PFSK-1 (cell line): ENCODE measurements around the gene TUBB1.

ENCODE experiments used
- POLR2AphosphoS5 ChIP-seq: IDR thresholded peaks from 2 replicates; pipeline ENCODE4 v1.6.1; 2012; ENCODE audit warnings: low read depth, mild to moderate bottlenecking, control low read depth, low read length, moderate library complexity
- REST ChIP-seq, 2 experiments: IDR thresholded peaks; 2 replicates each; pipeline versions ENCODE4 v1.6.1 to v1.8.0; 2011 to 2012; ENCODE audit warnings: low read depth in 2 of 2, low read length in 2 of 2, control low read depth in 1 of 2, inconsistent platforms in 1 of 2, mild to moderate bottlenecking in 1 of 2, moderate library complexity in 1 of 2; ENCODE audit not compliant: insufficient read depth in 1 of 2
- SIN3A ChIP-seq: IDR thresholded peaks from 2 replicates; pipeline ENCODE4 v1.6.1; 2012; ENCODE audit warnings: mild to moderate bottlenecking, low read length, moderate library complexity, borderline replicate concordance; ENCODE audit not compliant: insufficient read depth
- TAF1 ChIP-seq: IDR thresholded peaks from 2 replicates; pipeline ENCODE4 v1.6.1; 2012; ENCODE audit warnings: low read length, control low read depth, borderline replicate concordance; ENCODE audit not compliant: insufficient read depth

GRCh38 chr20:59007665-59008511 is 11.3 kb upstream of the TUBB1 start:
- no peak for TF ChIP-seq REST (IDR thresholded peaks at IDR 0.05; ENCODE audit: insufficient read depth in 1 of 2, low read depth in 2 of 2, low read length in 2 of 2)
- no peak for TF ChIP-seq TAF1
- TF ChIP-seq POLR2AphosphoS5 = no peak
- no peak for TF ChIP-seq SIN3A
